Measurements from ENCODE around the gene PI4K2B.
A peak's percentile ranks its signal among the peaks of the same experiment; 100 is the strongest.
"Not testable (repeated sequence)": the region's sequence is repeated elsewhere in the genome, so short reads cannot be mapped to it uniquely, and the experiment has no call there.

Gene PI4K2B

DNA sequence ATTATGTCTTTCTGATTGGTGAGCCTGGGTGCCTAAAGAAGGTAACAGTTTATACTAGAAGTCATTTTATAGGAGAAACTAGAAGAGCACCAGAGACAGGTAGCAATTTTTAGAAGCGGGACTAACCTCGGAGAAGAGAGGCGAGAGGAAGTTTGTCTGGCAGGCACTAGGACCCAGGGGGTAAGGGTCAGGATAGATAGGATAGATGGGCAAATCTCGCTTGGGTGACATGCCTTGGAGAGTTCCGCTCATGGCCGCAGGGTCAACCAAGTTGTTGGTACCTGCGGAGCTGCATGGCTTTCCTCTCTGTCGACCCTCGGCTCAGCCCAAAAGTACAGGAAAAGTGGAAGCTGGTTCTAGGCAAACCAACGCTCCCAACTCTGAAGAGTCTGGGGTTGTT lies 11.3 kb downstream of the PI4K2B start:
- no peak for DNase-seq

DNA sequence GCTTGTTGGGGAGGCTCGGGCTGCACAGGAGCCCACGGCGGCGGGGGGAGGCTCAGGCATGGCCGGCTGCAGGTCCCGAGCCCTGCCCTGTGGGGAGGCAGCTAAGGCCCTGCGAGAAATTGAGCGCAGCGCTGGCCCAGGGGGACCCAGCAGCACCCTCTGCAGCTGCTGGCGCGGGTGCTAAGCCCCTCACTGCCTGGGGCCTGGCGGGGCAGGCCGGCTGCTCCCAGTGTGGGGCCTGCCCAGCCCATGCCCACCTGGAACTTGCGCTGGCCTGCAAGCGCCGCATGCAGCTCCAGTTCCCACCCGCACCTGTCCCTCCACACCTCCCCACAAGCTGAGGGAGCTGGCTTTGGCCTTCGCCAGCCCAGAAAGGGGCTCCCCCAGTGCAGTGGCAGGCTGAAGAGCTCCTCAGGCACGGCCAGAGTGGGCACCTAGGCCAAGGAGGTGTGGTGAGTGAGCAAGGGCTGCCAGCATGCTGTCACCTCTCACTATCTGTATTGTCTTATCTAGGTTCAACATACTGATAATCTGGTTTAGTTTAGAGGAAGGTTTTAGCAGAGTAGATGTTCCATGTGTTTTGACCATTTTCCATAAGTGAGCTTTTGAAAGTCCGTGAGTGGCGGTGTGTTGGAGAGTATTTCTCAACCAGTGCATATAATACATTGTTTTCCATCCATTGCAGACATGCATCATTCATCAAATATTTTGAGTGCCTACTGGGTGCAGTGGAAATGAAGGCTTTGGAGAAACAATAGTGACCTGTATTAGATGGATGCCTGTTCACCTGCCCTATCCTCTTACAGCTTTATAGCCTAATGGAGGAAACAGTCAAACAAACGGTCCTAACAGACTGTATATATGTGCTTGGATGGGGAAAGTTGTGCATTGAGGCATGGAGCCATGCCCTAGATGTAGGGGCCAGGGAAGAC lies 13.1 kb downstream of the PI4K2B start:
- no peak for DNase-seq

DNA sequence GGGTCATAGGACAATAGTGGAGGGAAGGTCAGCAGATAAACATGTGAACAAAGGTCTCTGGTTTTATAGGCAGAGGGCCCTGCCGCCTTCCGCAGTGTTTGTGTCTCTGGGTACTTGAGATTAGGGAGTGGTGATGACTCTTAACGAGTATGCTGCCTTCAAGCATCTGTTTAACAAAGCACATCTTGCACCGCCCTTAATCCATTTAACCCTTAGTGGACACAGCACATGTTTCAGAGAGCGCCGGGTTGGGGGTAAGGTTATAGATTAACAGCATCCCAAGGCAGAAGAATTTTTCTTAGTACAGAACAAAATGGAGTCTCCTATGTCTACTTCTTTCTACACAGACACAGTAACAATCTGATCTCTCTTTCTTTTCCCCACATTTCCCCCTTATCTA lies 15.0 kb downstream of the PI4K2B start:
- DNase-seq = not testable (repeated sequence)

DNA sequence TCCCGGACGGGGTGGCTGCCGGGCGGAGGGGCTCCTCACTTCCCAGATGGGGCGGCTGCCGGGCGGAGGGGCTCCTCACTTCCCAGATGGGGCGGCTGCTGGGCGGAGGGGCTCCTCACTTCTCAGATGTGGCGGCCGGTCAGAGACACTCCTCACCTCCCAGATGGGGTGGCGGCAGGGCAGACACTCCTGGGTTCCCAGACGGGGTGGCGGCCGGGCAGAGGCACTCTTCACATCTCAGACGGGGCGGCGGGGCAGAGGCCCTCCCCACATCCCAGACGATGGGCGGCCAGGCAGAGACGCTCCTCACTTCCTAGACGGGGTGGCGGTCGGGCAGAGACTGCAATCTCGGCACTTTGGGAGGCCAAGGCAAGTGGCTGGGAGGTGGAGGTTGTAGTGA lies 15.7 kb downstream of the PI4K2B start:
- DNase-seq = not testable (repeated sequence)

DNA sequence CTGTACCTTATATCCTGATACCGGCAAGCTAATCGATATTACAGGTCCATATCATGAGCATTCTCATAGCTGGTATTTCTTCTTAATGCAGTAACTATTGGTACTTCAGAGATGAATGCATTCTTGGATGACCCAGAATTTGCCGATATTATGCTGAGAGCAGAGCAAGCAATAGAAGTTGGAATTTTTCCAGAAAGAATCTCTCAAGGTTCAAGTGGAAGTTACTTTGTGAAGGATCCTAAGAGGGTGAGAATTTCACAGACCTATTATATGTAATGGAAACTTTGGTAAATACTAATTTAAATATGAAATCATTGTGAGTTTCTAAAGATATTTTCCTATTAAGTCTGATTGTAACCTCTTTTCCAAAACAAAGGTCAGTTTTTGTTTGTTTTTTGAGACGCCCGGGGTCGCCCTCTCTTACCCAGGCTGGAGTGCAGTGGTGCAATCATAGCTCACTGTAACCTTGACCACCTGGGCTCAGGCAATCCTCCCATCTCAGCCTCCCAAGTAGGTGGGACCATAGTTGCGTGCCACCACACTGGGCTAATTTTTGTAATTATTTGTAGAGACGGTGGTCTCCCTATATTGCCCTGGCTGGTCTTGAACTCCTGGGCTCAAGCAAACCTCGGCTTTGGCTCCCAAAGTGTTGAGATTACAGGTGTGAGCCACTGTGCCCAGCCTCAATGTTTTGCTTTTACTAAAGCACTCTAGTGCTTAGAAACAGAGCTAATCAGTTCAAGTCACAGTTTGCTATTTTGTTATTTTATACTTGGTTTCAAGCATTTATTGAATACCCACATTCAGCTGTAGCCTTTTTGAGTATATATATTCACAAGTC lies 18.6 kb downstream of the PI4K2B start:
- DNase-seq = peak; percentile 20

DNA sequence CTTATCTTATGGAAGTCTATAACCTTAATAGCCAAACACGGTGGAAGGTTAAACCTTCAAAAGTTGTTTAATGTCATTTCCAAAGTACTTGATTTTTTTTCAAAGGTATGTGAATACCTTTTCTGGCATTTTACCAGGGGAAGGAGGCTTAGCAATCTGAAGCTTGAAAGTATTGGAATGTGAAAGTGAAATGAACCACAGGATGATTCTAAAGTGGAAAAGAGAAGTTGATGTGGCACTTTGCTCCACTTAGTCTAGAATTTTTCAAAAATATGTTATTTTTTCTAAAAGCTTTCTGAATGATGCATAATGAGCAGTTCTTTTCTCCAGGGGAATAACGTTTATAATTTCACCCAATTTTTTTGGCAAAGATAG lies 19.2 kb downstream of the PI4K2B start:
- DNase-seq = peak; percentile 22

DNA sequence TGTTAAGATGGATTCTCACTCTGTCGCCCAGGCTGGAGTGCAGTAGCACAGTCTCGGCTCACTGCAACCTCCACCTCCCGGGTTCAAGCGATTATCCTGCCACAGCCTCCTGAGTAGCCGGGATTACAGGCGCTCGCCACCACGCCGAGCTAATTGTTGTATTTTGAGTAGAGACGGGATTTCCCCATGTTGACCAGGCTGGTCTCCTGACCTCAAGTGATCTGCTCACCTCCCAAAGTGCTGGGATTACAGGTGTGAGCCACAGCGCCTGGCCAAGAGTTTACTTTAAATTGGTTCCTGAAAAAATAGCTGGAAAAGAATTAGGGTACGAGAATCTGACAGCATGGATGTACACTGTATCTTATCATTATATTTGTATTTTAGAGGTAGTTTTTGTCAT lies 20.0 kb downstream of the PI4K2B start:
- not testable (repeated sequence) for DNase-seq

DNA sequence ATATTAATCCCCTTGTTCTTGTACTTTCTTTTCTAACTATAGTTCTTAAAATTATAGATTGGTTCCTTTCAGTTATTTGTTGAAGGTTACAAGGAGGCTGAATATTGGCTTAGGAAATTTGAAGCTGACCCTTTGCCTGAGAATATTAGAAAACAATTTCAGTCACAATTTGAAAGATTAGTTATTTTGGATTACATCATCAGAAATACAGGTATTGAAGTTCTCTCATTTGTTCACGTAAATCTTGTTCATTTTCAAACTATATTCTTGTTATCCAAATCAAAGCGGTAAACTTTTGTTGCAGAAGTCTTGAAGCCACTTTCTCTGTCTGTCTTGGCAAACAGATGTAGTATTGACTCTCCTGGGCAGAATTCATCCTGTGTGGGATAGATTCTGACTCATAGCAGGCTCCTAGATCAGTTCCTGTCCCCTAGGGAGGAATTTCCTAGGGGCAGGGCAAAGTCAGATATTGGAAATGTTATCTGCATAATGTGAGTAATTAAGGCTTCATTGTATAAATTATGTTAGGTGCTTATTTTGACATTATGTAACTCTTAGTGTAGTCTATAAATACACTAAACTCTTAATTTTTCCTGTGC lies 25.2 kb downstream of the PI4K2B start:
- no peak for DNase-seq

DNA sequence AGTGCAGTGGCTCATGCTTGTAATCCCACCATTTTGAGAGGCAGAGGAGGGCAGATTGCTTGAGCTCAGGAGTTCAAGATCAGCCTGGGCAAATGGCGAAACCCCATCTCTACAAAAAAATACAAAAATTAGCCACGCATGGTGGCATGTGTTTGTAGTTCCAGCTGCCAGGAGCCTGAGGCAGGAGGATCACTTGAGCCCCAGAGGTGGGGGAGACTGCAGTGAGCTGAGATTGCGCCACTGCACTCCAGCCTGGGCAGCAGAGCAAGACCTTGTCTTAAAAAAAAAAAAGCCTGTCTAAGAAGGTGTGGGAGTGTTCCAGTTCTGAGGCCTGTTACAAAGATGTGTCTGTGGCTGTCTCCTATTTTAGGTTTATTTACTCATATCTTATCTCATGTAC lies 38.0 kb downstream of the PI4K2B start:
- no peak for DNase-seq

DNA sequence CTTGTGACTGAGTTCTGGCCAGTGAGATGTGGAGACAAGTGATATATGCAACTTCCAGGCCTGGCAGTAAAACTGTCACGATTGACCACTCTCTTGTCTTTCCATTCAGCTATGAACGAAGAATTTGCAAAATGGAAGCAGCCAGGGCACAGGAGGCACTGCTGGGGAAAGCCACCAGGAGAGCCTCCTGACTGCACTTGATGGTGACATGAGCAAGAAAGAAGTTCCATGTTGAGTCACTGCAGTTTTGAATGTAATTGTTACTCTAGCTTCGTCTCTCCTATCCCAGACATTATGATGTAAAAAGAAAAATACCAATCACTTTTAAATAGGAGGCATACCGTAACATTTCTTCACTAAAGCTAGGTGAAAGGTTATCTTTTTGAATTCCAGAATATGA lies 46.4 kb downstream of the PI4K2B start:
- DNase-seq = no peak

DNA sequence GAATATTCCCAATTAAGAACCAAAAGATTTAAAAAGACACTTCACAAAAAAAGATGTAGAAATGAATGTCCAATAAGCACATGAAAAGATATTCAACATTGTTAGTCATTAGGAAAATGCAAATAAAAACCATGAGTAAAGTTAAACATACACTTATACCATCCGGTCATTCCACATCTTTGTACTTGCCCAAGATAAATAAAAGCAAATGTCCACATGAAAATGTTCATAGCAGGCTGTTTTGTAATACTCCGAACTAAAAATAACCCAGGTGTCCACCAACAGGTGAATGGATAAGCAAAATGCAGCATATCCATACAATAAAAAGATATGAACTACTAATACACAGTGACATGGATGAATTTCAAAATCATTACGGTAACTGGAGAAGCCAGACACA lies 50.1 kb downstream of the PI4K2B start:
- DNase-seq = peak; percentile 66

DNA sequence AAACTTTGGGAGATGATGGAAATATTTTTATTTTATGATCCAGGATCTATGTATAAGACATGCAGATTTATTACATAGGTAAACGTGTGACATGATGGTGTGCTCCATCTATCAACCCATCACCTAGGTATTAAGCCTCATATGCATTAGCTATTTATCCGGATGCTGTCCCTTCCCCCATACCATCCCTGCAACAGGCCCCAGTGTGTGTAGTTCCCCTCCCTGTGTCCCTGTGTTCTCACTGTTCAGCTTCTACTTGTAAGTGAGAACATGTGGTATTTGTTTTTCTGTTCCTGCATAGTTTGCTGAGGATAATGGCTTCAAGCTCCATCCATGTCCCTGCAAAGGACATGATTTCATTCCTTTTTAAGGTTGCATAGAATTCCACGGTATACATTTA lies 50.6 kb downstream of the PI4K2B start:
- DNase-seq = peak; percentile 50

DNA sequence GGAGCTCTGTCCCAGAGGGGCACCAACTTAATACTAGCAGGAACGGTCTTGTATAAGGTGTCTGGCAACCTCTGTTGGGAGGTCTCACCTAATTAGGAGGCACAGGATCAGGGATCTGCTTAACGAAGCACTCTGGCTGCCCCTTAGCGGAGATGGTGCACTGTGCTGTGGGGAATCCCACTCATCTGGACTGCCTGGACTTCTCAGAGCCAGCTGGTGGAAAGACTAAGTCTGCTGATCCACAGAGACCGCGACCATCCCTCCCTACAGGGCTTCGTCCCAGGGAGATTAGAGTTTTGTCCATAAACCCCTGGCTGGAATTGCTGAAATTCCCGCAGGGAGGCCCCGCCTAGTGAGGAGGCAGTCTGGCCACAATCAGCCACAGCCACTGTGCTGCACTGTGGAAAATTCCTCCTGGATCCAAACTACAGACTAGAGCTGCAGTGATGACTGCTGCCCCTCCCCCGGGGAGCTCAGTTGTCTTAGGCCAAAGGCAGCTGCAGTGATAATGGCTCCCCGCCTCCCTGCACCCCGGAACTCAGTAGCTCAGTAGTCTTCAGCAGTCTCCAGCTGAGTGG lies 56.7 kb downstream of the PI4K2B start:
- no peak for DNase-seq

DNA sequence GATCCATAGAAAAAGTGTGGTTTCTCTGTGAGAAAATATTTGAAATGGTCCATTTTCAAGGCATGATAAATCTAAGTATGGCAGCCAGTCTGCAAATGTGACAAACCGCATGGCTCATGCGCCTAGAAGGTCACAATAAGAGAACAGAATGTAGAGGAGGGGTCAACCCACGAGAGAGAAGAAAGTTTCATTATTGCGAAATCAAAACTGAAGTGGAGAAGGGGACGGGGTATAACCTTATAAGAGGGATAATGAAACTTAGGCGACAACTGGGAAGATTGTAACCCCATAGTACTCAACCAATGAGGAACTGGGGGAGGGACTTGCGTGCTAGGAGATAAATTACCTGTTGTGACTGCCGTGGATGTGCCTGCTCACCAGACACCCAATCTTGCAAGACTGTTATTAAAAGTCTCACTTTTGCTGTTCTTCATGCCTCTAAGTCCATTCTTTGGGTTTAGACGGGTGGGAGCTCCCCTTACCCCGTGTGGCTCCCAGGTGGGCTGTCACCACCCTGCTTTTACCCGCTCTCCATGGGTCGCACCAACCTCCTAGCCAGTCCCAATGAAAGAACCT lies 57.4 kb downstream of the PI4K2B start:
- no peak for DNase-seq

DNA sequence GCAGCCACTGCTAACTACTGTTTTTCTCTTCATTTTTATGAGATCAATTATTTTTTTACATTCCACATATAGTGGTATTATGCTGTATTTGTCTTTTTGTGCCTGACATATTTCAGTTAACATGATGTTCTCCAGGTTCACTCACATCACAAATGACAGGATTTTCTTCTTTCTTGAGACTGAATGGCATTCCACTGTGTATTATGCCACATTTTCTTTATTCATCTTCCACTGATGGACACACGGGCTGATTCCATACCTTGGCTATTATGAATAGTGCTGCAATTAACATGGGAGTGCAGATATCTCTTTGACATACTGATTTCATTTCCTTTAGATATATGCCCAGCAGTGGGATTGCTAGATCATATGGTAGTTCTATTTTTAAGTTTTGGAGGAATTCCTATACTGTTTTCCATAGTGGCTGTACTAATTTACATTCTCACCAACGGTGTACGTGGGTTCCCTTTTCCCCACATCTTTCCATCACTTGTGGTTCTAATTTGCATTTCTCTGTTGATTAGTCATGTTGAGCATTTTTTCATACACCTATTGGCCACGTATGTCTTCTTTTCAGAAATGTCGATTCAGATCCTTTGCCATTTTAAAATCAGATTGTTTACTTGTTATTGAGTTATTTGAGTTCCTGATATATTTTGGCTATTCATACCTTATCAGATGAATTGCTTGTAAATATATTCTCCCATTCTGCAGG lies 63.9 kb downstream of the PI4K2B start:
- no peak for DNase-seq

DNA sequence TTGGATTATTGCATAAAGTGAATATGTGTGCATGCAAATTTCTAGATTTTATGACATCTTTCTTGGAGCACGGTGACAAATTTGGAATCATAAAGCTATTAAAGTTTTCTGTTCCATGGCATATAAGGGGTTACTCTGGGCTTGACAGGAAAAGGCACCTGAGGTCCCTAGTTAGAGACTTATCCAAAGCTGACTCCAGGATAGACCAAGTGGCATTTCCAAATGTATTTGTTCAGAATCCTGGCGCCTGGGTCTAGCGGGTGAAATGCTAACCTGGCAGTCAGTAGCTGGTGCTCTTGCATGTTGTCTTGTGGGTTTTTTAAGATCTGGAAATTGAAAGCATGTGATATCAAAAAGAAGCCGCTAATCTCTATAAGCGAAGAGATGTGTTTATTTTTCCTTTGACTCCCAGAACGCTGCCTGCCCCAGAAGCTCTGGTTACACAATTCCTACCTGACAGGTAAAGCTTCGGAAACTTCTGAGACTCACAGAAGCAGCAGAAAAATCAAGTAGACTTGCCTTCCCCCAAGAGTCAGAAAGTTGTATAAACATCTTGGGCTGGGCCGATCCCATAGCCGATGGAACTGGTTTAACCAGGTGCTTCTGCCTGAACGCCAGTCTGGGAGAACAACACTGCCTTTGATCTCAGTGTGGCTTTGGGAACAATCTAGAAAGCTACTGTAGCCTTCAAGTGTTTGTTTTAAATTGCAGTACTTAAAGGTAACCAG lies 65.8 kb downstream of the PI4K2B start:
- peak; percentile 96 for DNase-seq

DNA sequence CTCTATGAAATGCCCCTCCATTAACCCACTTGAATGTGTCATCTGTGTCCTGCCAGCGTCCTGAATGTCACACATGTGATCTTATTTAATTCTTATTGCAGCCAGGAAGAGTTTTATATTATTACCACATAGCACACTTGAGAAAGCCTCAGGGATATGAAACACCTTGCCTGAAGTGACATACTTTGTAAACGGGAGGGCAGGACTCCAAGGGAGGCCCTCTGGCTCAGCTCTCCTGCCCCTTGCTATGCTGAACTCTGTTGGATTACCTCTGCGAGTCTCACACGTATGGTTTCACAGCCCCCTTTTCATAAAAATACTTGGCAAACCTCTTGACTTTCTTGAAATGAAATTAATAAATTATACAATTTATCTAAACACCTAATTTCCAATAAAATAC lies 67.6 kb downstream of the PI4K2B start:
- DNase-seq = no peak

DNA sequence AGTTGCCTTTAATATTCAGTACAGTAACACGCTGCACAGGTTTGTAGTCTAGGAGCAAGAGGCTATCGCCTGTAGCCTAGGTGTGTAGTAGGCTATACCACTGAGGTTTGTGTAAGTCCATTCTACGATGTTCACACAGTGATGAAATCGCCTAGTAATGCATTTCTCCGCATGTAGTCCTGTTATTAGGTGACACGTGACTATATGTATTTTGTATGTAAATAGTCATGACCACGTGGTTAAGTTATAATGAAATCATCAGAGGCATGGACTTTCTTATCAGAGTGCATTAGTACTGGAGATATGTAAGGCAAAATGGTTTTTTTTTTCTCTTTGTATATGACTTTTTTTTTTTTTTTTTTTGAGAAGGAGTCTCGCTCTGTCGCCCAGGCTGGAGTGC lies 68.8 kb downstream of the PI4K2B start:
- no peak for DNase-seq

DNA sequence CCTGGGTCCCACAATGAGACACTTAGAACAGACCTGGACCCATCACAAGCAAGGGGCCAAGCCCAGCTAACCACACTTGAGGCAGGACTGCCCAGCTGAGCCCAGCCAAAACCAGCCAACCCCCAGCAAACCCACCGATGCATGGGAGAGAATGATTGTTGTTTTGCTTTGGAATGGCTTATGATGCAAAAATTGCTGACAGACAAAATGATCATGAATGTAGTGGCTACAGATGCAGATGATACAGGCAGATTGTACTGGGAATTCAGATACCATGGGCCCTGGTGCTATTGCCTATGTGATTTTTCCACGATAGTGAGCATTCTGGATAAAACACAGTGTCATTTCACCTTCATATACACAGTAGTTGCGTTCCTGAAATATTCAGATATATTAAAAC lies 69.7 kb downstream of the PI4K2B start:
- no peak for DNase-seq

DNA sequence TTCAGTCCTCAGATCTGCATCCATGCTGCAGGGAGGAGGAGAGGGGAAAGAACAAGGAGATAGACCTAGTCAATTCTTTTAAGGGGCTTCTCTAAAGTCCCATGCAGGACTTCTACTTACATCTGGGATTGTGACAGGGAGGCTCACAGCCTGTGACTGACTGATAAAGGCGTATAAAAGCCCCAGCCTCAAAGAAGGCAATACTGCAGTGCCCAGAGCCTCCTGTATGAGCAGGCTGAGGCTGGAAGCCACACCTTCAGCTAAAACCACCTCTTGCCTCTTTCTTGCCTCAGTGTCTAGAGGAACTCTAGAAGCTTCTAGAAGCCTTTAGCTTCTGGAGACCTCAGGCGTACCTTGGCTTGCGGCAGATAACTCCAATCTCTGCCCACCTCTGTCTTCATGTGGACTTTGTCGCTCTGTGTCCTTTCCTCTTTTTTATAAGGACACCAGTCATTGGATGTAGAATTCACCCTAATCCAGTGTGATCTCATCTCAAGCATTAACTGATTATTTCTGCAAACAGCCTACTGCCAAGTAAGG lies 72.8 kb downstream of the PI4K2B start:
- no peak for DNase-seq

DNA sequence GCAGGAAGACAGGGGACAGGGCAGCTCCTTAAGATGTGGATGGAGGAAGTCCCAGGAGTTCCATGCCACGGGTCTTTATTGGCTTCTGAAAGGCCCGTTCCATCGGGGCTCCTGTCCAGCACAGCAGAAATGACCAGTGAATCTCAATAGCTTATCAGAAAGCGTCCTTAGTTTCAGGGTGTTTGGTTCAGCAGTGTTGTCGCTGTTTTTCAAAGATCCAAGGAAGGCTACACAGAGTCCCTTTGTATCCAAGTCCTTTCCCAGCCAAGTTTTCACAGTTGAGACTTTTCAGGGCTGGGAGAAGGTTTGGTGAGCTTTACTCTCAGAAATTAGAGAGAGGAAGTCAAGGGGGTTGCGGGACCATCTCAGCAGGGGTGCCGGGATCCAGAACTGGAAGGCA lies 73.8 kb downstream of the PI4K2B start:
- no peak for DNase-seq
